Measurements from ENCODE around the gene ATP1A2. TPM values are rescaled to one million over a fixed set of nuclear protein-coding genes. Genes with fewer than 3 reads are reported as not detected.

ATP1A2 gene
- total RNA-seq, 1 donor from 2014 or later, result 0.76 TPM

GRCh38 chr1:160086456-160086892, 29.1 kb upstream of the ATP1A2 start:
- TF ChIP-seq CTCF (IDR thresholded peaks at IDR 0.05; ENCODE audit: unreplicated experiment), result no peak
- Mint-ChIP-seq H3K27me3 (ENCODE audit: low read depth) (peaks cover 40% of the 10 kb centered on the region), H3K36me3 (peaks cover 5% of the 10 kb centered on the region), H3K9me3 (no peaks in the 10 kb centered on the region), H3K4me1 (no peaks in the 10 kb centered on the region), H3K4me3 (no peak overlapping the region), H3K27ac (no peak overlapping the region)
- DNase-seq (ENCODE audit: low spot score in 2 of 2, unreplicated experiment in 2 of 2), result no peak

DNA sequence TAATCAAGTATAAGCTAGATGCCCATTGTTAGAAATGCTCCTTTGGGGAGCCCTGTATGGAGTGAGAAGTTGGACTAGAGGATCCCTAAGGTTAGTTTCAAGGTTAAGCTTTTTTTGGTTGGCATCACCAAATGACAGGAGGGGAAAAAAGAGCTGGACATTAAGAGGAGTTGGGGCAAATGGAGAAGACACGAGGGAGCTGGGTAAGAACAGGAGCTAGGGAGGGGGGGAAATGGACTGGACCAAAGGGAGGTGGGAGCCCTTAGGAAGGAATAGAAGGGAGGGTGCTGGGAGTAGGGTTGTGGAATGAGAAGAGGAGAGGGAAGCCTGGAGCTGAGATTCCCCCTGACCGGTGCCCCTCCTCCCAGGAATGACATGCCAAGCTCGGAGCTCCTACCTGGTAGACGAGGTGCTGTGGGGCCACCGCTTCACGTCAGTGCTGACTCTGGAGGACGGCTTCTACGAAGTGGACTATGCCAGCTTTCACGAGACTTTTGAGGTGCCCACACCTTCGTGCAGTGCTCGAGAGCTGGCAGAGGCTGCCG, 28.4 kb upstream of the ATP1A2 start:
- no peak overlapping the region for H3K4me3 Mint-ChIP-seq
- no peaks in the 10 kb centered on the region for H3K9me3 Mint-ChIP-seq
- peaks cover 5% of the 10 kb centered on the region for H3K36me3 Mint-ChIP-seq
- H3K27me3 Mint-ChIP-seq (ENCODE audit: low read depth), result peaks cover 33% of the 10 kb centered on the region
- TF ChIP-seq CTCF (IDR thresholded peaks at IDR 0.05; ENCODE audit: unreplicated experiment), result no peak
- no peak for DNase-seq (ENCODE audit: low spot score in 2 of 2, unreplicated experiment in 2 of 2)
- no peaks in the 10 kb centered on the region for H3K4me1 Mint-ChIP-seq
- no peak overlapping the region for H3K27ac Mint-ChIP-seq

DNA sequence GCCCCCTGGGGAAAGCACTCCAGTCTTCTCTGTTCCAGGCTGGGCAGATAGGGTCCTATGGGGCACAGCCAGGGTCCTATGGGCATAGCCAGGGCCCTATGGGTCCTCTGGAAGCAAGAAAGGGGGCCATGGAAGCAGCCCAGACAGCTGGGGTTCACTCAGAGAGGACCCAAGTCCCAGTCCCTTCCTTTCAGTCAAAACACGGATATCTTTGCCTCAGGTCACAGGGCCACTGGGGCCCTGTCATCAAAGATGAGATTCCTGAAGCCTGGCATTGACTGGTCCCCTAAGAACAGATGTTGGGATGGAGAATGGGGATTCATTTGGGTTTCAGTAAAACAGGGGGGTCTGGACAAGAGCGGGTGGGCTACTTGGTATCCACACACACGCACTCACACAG, 25.7 kb upstream of the ATP1A2 start:
- Mint-ChIP-seq H3K4me3 (no peak overlapping the region), H3K36me3 (peaks cover 5% of the 10 kb centered on the region), H3K27me3 (ENCODE audit: low read depth) (peaks cover 11% of the 10 kb centered on the region), H3K4me1 (no peaks in the 10 kb centered on the region), H3K9me3 (no peaks in the 10 kb centered on the region), H3K27ac (no peak overlapping the region)
- no peak for TF ChIP-seq CTCF (IDR thresholded peaks at IDR 0.05; ENCODE audit: unreplicated experiment)
- no peak for DNase-seq (ENCODE audit: low spot score in 2 of 2, unreplicated experiment in 2 of 2)

DNA sequence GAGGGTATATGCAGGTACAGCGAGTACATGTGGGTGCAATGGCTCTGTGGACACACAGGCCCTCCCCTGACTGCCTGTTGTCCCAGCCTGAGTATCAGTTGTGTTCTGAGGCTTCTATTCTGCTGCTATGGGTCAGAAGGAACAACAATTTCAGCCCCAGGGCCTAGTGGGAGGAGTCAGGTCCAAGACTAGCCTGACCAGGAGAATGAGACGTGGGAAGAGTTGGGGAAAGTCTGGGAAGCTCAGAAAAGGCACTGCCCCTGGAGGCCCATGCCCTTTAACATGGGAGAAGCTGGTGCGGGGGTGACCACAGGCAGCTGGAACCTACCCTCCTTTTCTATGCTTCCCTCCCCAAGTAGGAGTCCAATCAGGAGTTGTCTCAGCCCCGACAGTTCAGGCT, 24.8 kb upstream of the ATP1A2 start:
- Mint-ChIP-seq H3K27ac (no peak overlapping the region), H3K27me3 (ENCODE audit: low read depth) (peaks cover 5% of the 10 kb centered on the region), H3K4me3 (no peak overlapping the region), H3K4me1 (no peaks in the 10 kb centered on the region), H3K9me3 (no peaks in the 10 kb centered on the region), H3K36me3 (peaks cover 5% of the 10 kb centered on the region)
- DNase-seq (ENCODE audit: low spot score in 2 of 2, unreplicated experiment in 2 of 2), result no peak
- no peak for TF ChIP-seq CTCF (IDR thresholded peaks at IDR 0.05; ENCODE audit: unreplicated experiment)

- Mint-ChIP-seq H3K27ac (no peak overlapping the region), H3K4me3 (no peak overlapping the region), H3K27me3 (ENCODE audit: low read depth) (no peaks in the 10 kb centered on the region), H3K9me3 (no peaks in the 10 kb centered on the region), H3K4me1 (peaks cover under 1% of the 10 kb centered on the region), H3K36me3 (peaks cover 5% of the 10 kb centered on the region)
- TF ChIP-seq CTCF (IDR thresholded peaks at IDR 0.05; ENCODE audit: unreplicated experiment), result no peak
- no peak for DNase-seq (ENCODE audit: low spot score in 2 of 2, unreplicated experiment in 2 of 2)
These were observed 23.8 kb upstream of the ATP1A2 start for GRCh38 chr1:160091666-160092223.

Measured in mesothelial cell of epicardium (in vitro differentiated cells).